Parathyroid adenoma (tissue), 2 donors: ENCODE measurements around the gene PRDM8.

ENCODE experiments used
- H2AFZ ChIP-seq: fragments of 300-600 bp; sonication (generic); one replicate; pipeline ENCODE4 v1.7.0; 2017; ENCODE audit warnings: antibody characterized with exemption, mild to moderate bottlenecking
- H3K27ac ChIP-seq: fragments of 300-600 bp; sonication (generic); one replicate; pipeline ENCODE4 v1.7.0; 2017
- H3K27me3 ChIP-seq: fragments of 300-600 bp; sonication (generic); one replicate; pipeline ENCODE4 v1.7.0; 2017; ENCODE audit warnings: low read length; ENCODE audit not compliant: control insufficient read depth, insufficient read depth
- H3K36me3 ChIP-seq: fragments of 300-600 bp; sonication (generic); one replicate; pipeline ENCODE4 v1.7.0; 2017; ENCODE audit warnings: low read length; ENCODE audit not compliant: control insufficient read depth, insufficient read depth
- H3K4me1 ChIP-seq: fragments of 300-600 bp; sonication (generic); one replicate; pipeline ENCODE4 v1.7.0; 2017; ENCODE audit warnings: control low read depth
- H3K4me2 ChIP-seq: fragments of 300-600 bp; sonication (generic); one replicate; pipeline ENCODE4 v1.7.0; 2017; ENCODE audit warnings: low read length
- H3K4me3 ChIP-seq: fragments of 300-600 bp; sonication (generic); one replicate; pipeline ENCODE4 v1.7.0; 2017; ENCODE audit warnings: low read depth, low read length
- H3K79me2 ChIP-seq: fragments of 300-600 bp; sonication (generic); one replicate; pipeline ENCODE4 v1.7.0; 2017; ENCODE audit warnings: control low read depth
- H3K9ac ChIP-seq: fragments of 300-600 bp; sonication (generic); one replicate; pipeline ENCODE4 v1.7.0; 2017; ENCODE audit warnings: mild to moderate bottlenecking
- H3K9me3 ChIP-seq: fragments of 300-600 bp; sonication (generic); one replicate; pipeline ENCODE4 v1.7.0; 2017; ENCODE audit warnings: low read length; ENCODE audit not compliant: control insufficient read depth
- TF ChIP-seq, protein P1 (sequence below): fragments of 300-600 bp; sonication (generic); IDR thresholded peaks from one replicate; pipeline ENCODE4 v1.7.0; 2017; ENCODE audit warnings: antibody characterized with exemption, mild to moderate bottlenecking
- donor health status: primary hyperparathyroidism.

The PRDM8 gene

DNA sequence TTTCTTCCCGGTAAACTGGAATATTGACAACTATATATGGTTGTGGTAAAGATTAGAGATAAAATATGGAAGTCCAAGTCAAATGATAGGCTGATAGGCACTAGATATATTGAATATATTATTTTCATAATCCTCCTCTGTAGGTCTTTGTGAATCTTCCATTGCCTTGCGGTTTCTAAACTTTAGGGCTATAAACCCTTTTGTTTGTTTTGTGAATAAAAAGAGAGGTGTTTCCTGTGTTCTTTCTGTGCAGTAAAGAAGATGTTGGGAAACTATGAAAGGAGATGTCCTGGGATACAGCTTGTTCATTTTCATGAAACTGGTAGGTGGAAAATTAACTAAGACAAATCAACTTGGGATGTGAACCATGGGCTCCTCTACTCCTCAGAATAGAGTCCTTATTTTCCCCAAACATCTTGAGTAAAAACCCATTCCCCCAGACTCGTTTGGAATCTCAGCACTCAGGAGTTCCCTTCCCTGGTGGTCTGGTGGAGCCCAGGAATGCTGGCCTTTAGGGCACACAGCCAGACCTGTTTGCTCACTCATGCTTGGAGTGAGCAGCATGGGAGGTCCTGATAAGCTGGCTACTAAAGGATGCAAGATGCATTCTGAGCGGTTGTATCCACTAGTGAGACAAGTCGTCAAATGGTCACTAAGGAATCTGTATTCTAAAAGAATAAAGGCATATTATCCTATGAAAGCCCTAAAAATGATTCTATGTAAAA lies 22.2 kb downstream of the PRDM8 start:
- TF ChIP-seq, protein P1, sequence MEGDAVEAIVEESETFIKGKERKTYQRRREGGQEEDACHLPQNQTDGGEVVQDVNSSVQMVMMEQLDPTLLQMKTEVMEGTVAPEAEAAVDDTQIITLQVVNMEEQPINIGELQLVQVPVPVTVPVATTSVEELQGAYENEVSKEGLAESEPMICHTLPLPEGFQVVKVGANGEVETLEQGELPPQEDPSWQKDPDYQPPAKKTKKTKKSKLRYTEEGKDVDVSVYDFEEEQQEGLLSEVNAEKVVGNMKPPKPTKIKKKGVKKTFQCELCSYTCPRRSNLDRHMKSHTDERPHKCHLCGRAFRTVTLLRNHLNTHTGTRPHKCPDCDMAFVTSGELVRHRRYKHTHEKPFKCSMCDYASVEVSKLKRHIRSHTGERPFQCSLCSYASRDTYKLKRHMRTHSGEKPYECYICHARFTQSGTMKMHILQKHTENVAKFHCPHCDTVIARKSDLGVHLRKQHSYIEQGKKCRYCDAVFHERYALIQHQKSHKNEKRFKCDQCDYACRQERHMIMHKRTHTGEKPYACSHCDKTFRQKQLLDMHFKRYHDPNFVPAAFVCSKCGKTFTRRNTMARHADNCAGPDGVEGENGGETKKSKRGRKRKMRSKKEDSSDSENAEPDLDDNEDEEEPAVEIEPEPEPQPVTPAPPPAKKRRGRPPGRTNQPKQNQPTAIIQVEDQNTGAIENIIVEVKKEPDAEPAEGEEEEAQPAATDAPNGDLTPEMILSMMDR: no peak
- Histone ChIP-seq H3K79me2 (no peaks in the 10 kb centered on the region), H3K4me3 (no peak overlapping the region), H3K9me3 (no peaks in the 10 kb centered on the region), H3K9ac (no peak overlapping the region), H3K27me3 (no peaks in the 10 kb centered on the region), H3K27ac (no peak overlapping the region), H3K36me3 (no peaks in the 10 kb centered on the region), H3K4me2 (no peak overlapping the region), H3K4me1 (no peaks in the 10 kb centered on the region), H2AFZ (no peak overlapping the region)

GRCh38 chr4:80220711-80221110 lies 23.4 kb downstream of the PRDM8 start:
- Histone ChIP-seq H3K27me3 (no peaks in the 10 kb centered on the region), H3K4me1 (no peaks in the 10 kb centered on the region), H3K79me2 (no peaks in the 10 kb centered on the region), H3K36me3 (no peaks in the 10 kb centered on the region), H3K9me3 (no peaks in the 10 kb centered on the region), H3K4me2 (no peak overlapping the region), H2AFZ (no peak overlapping the region), H3K9ac (no peak overlapping the region), H3K27ac (no peak overlapping the region), H3K4me3 (no peak overlapping the region)
- TF ChIP-seq, protein P1: no peak

DNA sequence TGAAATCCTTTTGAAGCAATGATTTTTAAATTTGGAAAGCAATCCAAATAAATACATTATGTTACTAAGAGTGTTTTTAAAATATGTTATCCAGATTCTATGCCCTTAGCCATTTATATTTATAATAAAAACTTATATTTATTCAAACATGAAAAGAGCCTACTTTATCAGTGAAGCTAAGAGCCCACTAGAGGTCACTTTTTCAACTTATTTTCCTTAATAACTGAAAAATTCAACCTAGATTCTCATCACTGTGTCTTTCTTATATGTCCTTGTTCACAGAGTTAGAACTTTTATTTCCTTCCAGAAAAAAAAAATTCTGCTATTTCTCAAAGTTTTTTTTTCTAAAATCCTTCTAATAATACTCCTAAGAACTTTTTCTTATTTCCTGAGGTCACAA lies 23.9 kb downstream of the PRDM8 start:
- TF ChIP-seq, protein P1: no peak
- no peaks in the 10 kb centered on the region for H3K9me3 ChIP-seq
- H2AFZ ChIP-seq: no peak overlapping the region
- H3K27ac ChIP-seq: no peak overlapping the region
- no peaks in the 10 kb centered on the region for H3K79me2 ChIP-seq
- H3K27me3 ChIP-seq: no peaks in the 10 kb centered on the region
- H3K4me2 ChIP-seq: no peak overlapping the region
- H3K4me1 ChIP-seq: no peaks in the 10 kb centered on the region
- H3K36me3 ChIP-seq: no peaks in the 10 kb centered on the region
- H3K4me3 ChIP-seq: no peak overlapping the region
- H3K9ac ChIP-seq: no peak overlapping the region

DNA sequence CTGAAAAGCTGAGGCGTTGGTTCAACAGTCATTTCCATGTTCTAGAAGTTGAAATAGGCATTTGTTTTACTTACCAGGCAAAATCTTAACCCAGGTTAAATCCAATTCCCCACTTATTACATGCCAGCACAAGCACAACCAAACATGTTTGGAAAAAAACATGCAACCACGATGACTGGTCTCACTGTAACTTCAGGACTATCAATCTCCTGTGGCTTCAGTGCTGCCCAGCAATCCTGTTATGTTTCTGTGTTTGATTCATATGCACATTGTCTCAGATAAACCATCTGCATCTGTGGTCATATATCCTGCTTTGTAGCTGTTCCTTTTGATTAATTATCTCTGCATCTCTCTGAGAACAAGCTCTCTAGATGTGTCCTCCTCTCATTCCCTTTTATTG lies 28.3 kb downstream of the PRDM8 start:
- H3K4me2 ChIP-seq: no peak overlapping the region
- H3K79me2 ChIP-seq: no peaks in the 10 kb centered on the region
- H3K27me3 ChIP-seq: no peaks in the 10 kb centered on the region
- H3K9me3 ChIP-seq: no peaks in the 10 kb centered on the region
- TF ChIP-seq, protein P1: no peak
- no peak overlapping the region for H2AFZ ChIP-seq
- no peak overlapping the region for H3K4me3 ChIP-seq
- no peaks in the 10 kb centered on the region for H3K36me3 ChIP-seq
- no peak overlapping the region for H3K27ac ChIP-seq
- H3K9ac ChIP-seq: no peak overlapping the region
- no peaks in the 10 kb centered on the region for H3K4me1 ChIP-seq

DNA sequence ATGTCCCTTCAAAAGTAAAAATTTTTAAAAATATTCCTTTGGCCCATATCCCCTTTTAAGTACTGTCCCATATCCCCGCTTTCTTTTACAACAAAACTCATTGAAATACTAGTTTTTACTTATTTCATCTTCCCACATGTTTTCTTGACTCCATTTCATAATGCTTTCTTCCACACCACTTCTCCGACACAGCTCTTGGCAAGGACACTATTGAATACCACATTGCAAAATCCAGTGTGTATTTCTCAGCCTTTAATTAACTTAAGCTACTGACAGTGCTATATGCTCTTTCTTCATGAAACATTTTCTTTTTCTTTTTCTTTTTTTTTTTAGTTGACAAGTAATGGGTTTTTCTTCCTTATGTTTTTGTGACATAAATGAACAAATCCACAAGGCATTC lies 28.8 kb downstream of the PRDM8 start:
- TF ChIP-seq, protein P1: no peak
- no peaks in the 10 kb centered on the region for H3K36me3 ChIP-seq
- H2AFZ ChIP-seq: no peak overlapping the region
- H3K4me3 ChIP-seq: no peak overlapping the region
- H3K9ac ChIP-seq: no peak overlapping the region
- H3K27ac ChIP-seq: no peak overlapping the region
- no peaks in the 10 kb centered on the region for H3K9me3 ChIP-seq
- H3K4me1 ChIP-seq: no peaks in the 10 kb centered on the region
- no peak overlapping the region for H3K4me2 ChIP-seq
- H3K79me2 ChIP-seq: no peaks in the 10 kb centered on the region
- no peaks in the 10 kb centered on the region for H3K27me3 ChIP-seq
